Keratinocyte (primary cell): ENCODE data around the gene RERE. TPM values are rescaled to one million over a fixed set of nuclear protein-coding genes. Genes with fewer than 3 reads are reported as not detected.

Source experiments
- DNase-seq: peaks from one replicate; pipeline ENCODE4 v3.0.0-alpha.2; 2011; ENCODE audit warnings: low read depth, missing footprints, low spot score
- FAIRE-seq: peaks from 2 replicates; lab custom pipeline; 2011; peaks lifted over from hg19 to GRCh38; lab: Jason Lieb, UNC
- H2AFZ ChIP-seq: 2 replicates; pipeline ENCODE4 v1.6.0; 2012; ENCODE audit warnings: low read length, control low read depth, inconsistent platforms; ENCODE audit not compliant: control insufficient read depth
- H3K27ac ChIP-seq: 2 replicates; pipeline ENCODE4 v1.5.1; 2011; ENCODE audit warnings: low read length; ENCODE audit not compliant: control insufficient read depth, insufficient read depth
- H3K27me3 ChIP-seq: 3 replicates; pipeline ENCODE4 v1.6.0; 2011; ENCODE audit warnings: low read length; ENCODE audit not compliant: control insufficient read depth, insufficient read depth; ENCODE audit errors: extremely low read depth
- H3K36me3 ChIP-seq, 2 experiments: 2 replicates in 1 of 2; 3 replicates in 1 of 2; pipeline ENCODE4 v1.5.1; 2011; ENCODE audit warnings: low read length in 2 of 2, mild to moderate bottlenecking in 1 of 2; ENCODE audit not compliant: control insufficient read depth in 2 of 2, insufficient read depth in 2 of 2; ENCODE audit errors: extremely low read depth in 1 of 2
- H3K4me1 ChIP-seq: 3 replicates; pipeline ENCODE4 v1.5.1; 2011; ENCODE audit warnings: low read length; ENCODE audit not compliant: control insufficient read depth, insufficient read depth; ENCODE audit errors: extremely low read depth
- H3K4me2 ChIP-seq: 3 replicates; pipeline ENCODE4 v1.6.0; 2011; ENCODE audit warnings: low read depth, low read length; ENCODE audit not compliant: control insufficient read depth, insufficient read depth; ENCODE audit errors: extremely low read depth
- H3K4me3 ChIP-seq, 3 experiments: fragments of 200-600 bp in 1 of 3; sonication (generic) in 1 of 3; 2 replicates in 2 of 3; 3 replicates in 1 of 3; pipeline ENCODE4 v1.5.1; 2011 to 2016; ENCODE audit warnings: low read length in 3 of 3, mild to moderate bottlenecking in 3 of 3, control low read depth in 2 of 3, inconsistent platforms in 1 of 3, low read depth in 1 of 3, mixed read lengths in 1 of 3, mixed run types in 1 of 3, moderate library complexity in 1 of 3; ENCODE audit not compliant: control insufficient read depth in 2 of 3, insufficient read depth in 2 of 3; ENCODE audit errors: extremely low read depth in 1 of 3
- H3K79me2 ChIP-seq: 2 replicates; pipeline ENCODE4 v1.6.0; 2012; ENCODE audit warnings: low read length; ENCODE audit not compliant: control insufficient read depth, insufficient read depth
- H3K9ac ChIP-seq: 3 replicates; pipeline ENCODE4 v1.6.0; 2011; ENCODE audit warnings: low read length; ENCODE audit not compliant: control insufficient read depth, insufficient read depth; ENCODE audit errors: extremely low read depth
- H3K9me1 ChIP-seq: 3 replicates; pipeline ENCODE4 v1.6.0; 2011; ENCODE audit warnings: low read length; ENCODE audit not compliant: control insufficient read depth, insufficient read depth; ENCODE audit errors: extremely low read depth
- H3K9me3 ChIP-seq: 2 replicates; pipeline ENCODE4 v1.5.1; 2012; ENCODE audit warnings: low read depth, low read length; ENCODE audit not compliant: control insufficient read depth
- H4K20me1 ChIP-seq: 3 replicates; pipeline ENCODE4 v1.6.0; 2011; ENCODE audit warnings: low read length; ENCODE audit not compliant: control insufficient read depth, insufficient read depth; ENCODE audit errors: extremely low read depth
- CTCF ChIP-seq, 3 experiments: IDR thresholded peaks in 1 of 3; conservative IDR thresholded peaks in 1 of 3; optimal IDR thresholded peaks in 1 of 3; 2 replicates in 2 of 3; 3 replicates in 1 of 3; pipeline versions ENCODE3 to v1.5.1; 2011; ENCODE audit warnings: low read length in 3 of 3, mild to moderate bottlenecking in 3 of 3, moderate library complexity in 2 of 3, control low read depth in 1 of 3, inconsistent platforms in 1 of 3; ENCODE audit not compliant: insufficient read depth in 2 of 3; ENCODE audit errors: extremely low read depth in 1 of 3
- EZH2 ChIP-seq: IDR thresholded peaks from one replicate; pipeline ENCODE4 v1.6.1; 2012; ENCODE audit warnings: inconsistent platforms, mild to moderate bottlenecking, low read length, moderate library complexity
- dilution Hi-C: fragments of 300-500 bp; cut with MboI; formaldehyde crosslinking; loops from one replicate; pipeline ENCODE4 v1.7.0; 2020; ENCODE audit warnings: low sequenced_read_pairs; ENCODE audit not compliant: extremely low pct_ligation_motif_present
- polyA plus RNA-seq, 5 experiments: library from polyadenylated mRNA; depleted of rRNA in 3 of 5; stranded (reverse) in 3 of 5; stranded (forward) in 1 of 5; unstranded in 1 of 5; fragments of >200 nt; gene quantifications; 1 replicate in 1 of 5; 2 replicates in 3 of 5; 3 replicates in 1 of 5; pipeline versions ENCODE4 v1.2.1 to v1.2.3, GENCODE V29; 2011 to 2012; ENCODE audit warnings: missing spikeins in 2 of 5, low read depth in 1 of 5, low replicate concordance in 1 of 5

Gene RERE
- polyA plus RNA-seq, 1 donor (not counting 4 experiments of a cell fraction or from before 2014, with no cell fraction given): 3.8 TPM

GRCh38 chr1:8474369-8474768, 343.1 kb downstream of the RERE start:
- no peak for TF ChIP-seq EZH2
- TF ChIP-seq CTCF (optimal IDR thresholded peaks at IDR 0.05 in 1 of 3, IDR thresholded peaks at IDR 0.05 in 1 of 3, conservative IDR thresholded peaks at IDR 0.05 in 1 of 3; ENCODE audit: extremely low read depth in 1 of 3, insufficient read depth in 2 of 3, low read length in 3 of 3): no peak
- Histone ChIP-seq H3K79me2 (no peaks in the 10 kb centered on the region), H3K9me1 (no peaks in the 10 kb centered on the region), H3K27ac (no peak overlapping the region), H3K36me3 (no peaks in the 10 kb centered on the region), H4K20me1 (no peaks in the 10 kb centered on the region), H3K4me1 (peaks cover 2% of the 10 kb centered on the region), H3K9me3 (no peaks in the 10 kb centered on the region), H2AFZ (no peak overlapping the region), H3K4me3 (no peak overlapping the region), H3K27me3 (no peaks in the 10 kb centered on the region), H3K4me2 (no peak overlapping the region), H3K9ac (no peak overlapping the region)
- dilution Hi-C loops: no loop called here
- DNase-seq: no peak
- FAIRE-seq: no peak

GRCh38 chr1:8473891-8474300, 343.5 kb downstream of the RERE start:
- no peak for FAIRE-seq

More at GRCh38 chr1:8473891-8474300, 343.5 kb downstream of the RERE start:
- Histone ChIP-seq H3K9me1 (no peaks in the 10 kb centered on the region), H3K27me3 (no peaks in the 10 kb centered on the region), H3K9me3 (no peaks in the 10 kb centered on the region), H2AFZ (no peak overlapping the region), H3K4me2 (no peak overlapping the region), H3K4me3 (no peak overlapping the region), H3K4me1 (peaks cover 2% of the 10 kb centered on the region), H3K79me2 (no peaks in the 10 kb centered on the region), H3K27ac (no peak overlapping the region), H3K9ac (no peak overlapping the region), H4K20me1 (no peaks in the 10 kb centered on the region), H3K36me3 (no peaks in the 10 kb centered on the region)
- dilution Hi-C loops: no loop called here
- DNase-seq: no peak
- no peak for TF ChIP-seq EZH2
- TF ChIP-seq CTCF (optimal IDR thresholded peaks at IDR 0.05 in 1 of 3, IDR thresholded peaks at IDR 0.05 in 1 of 3, conservative IDR thresholded peaks at IDR 0.05 in 1 of 3; ENCODE audit: extremely low read depth in 1 of 3, insufficient read depth in 2 of 3, low read length in 3 of 3): no peak
